GM18517 (cell line): ENCODE results near the gene HOXA4.

Experiments used
- ATAC-seq: cut with Tn5 transposase; IDR thresholded peaks from one replicate; pipeline ENCODE4 v1.9.1; 2021; ENCODE audit warnings: mild to moderate bottlenecking, moderate library complexity; ENCODE audit not compliant: unreplicated experiment

HOXA4 gene

DNA sequence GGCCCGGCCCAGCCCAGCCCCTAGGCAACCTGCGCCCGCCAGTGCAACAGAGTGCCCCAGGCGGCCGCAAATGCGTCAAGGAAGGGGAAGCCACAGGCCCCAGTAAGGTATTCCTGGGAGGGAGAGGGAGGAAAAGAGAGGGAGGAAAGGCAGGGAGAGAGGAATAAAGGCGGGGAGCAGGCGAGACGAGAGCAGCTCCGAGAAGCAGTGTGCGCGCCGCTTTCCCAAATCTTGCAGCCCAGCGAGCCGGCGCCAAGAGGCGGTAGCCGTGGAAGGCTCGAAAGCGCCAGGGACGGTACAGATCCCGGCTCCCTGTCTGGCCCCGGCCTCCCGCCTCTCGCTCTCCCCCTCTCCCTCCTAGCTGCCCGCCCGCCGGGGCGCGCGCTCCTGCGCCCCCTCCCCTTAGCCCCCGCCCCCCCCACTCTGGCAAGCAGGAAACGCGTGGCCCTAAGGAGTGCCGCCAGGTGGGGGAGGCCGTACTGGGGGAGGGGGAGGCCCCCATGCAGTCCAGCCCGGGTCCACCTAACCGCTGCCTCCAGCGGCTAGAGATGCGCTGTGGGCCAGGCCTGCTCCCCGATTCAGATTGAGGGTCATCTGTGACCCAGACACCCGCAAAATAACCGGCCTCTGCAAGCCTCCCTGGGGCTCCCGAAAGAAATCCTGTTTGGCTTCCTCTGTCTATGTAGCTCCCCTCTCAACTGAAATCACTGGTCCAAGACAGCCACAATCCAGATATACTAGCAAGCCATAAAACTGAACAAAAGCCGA lies 39.3 kb upstream of the HOXA4 start:
- no peak for ATAC-seq

DNA sequence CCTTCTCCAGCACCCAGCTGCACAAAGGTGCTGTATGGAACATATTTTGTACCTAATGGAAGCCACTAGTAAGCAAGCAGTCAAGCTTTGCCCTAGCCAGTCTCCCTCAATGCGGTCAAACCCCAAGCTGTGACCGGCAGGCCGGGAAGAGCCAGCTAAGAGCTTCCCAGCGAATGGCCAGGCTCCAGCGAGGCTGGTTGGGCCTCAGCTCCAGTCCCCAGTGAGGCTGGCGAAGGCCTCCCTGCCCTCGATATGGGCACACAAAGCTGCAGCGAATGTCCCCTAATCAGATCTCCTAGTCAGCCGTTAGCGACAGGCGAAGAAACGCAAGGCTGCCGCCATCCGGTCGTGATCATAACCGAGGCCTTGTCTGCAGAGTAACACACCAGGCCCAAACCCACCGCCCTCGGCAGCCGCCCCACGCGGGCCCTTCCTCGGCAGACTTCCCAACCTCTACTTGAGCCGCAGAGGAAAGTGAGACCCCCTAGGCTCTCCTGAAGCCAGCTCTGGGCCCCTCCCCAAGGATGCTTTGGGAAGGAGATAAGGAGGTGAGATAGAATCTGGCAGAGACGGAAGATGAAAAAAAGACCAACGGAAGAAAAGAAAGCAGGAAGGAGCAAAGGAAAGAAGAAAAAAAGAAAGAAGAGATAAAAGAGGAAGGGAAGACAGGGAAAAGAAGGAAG lies 37.8 kb upstream of the HOXA4 start:
- ATAC-seq = no peak

DNA sequence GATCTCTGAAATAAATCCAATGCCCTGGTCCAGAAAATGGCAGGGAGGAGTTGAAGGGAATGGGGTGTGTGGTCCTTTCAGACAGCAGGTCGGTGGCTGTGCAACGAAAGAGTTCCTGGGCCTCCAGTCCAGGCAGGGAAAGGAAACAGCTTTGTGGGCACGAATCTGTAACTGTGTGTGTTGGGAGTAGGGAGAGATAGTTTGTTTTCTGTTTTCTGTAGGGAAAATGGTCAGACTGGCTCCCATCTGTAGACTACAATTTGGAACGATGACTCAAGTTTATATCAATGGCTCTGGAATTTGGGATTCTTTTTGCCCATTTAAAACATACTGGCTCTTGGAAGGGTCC lies 37.3 kb upstream of the HOXA4 start:
- ATAC-seq = no peak

DNA sequence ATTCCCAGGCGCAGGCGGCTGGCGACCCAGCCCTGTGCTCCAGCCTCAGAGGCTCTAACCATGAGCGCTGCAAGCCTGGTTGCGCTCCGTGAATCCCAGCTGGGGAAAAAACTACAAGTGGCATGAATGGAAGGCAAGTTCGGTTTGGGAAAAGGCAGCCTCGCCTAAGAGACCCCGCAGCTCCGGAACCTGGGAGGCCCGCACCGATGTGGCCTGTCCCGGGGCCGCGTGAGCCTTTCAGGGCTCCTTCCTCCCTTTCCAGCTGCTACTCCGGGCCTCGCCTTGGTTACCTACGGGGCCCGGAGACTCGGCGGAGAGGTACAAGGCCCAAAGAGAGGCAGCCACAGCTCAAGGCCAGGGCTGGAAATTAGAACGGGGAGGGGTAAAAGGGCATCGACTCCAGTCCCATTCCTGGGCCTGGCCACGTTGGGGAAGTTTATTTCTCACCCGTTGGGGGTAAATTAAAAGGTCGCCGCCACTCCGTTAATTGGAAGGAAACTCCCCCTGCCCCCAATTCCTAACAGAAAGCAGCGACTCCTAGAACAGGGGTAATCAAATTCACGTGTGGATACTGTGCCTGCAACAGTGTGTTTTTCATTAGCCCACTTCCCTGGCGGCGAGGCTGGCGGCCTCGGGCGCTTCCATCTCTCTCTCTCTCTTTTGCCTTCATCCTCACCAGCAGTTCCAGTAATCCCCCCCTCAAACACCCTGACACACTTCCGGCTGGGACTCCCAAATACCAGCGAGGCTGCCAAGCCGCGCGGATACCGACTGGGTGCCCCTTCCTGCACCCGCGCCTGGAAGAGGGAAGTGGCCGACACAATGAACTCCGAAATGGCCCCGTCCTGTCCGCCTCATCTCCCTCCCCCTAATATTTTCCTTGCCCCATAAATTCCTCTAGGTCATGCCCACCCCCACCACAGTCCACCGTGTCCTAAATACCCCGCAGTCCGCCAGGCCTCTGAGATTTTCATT lies 36.3 kb upstream of the HOXA4 start:
- ATAC-seq = no peak

DNA sequence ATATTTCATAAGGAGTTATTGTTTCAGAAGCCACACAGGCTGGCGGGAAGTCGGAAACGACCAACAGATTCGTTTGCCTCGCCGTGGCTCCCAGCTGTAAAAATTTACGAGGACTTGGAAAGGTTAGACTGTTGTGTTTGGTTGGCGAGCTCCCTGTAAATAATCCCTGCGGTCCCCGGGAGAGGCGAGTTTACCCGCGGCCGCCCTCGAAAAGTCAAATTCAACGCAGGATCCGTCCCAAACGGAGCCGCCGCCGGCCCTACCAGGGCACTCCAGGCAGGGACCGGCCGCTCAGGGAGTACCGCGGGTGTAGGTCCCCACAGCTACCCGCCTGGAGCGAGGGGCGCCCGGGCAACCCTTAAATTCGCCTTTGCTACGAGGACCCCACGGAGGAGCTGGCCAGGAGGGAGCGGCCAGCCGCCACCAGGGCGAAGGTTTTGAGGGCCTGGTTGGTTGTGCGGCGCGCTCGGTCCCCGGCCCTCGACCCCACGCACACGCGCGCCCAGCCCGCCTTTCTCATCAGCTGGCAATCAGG lies 35.5 kb upstream of the HOXA4 start:
- ATAC-seq = no peak

DNA sequence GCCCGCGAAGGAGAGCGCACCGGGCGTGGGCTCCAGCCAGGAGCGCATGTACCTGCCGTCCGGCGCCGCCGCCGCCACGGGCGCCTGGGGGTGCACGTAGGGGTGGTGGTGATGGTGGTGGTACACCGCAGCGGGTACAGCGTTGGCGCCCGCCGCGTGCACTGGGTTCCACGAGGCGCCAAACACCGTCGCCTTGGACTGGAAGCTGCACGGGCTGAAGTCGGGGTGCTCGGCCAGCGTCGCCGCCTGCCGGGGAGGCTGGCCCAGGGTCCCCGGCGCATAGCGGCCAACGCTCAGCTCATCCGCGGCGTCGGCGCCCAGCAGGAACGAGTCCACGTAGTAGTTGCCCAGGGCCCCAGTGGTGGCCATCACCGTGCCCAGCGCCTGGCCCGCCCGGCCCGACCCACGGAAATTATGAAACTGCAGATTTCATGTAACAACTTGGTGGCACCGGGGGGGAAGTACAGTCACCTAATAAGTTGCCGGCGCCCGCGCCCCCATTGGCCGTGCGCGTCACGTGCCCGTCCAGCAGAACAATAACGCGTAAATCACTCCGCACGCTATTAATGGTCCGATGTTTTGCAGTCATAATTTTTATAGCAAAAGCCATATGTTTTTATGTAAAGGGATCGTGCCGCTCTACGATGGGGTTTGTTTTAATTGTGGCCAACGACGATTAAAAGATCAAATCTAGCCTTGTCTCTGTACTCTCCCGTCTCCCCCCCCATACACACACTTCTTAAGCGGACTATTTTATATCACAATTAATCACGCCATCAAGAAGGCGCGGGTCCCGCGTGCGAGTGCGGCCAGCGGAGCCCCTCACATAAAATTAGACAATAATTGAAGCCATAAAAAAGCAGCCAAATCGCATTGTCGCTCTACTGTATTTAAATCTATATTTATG lies 34.8 kb upstream of the HOXA4 start, which contains the start of gene HOXA9:
HOXA9 (minus strand) TSS at position 449 of the 907 bp plus-strand sequence; CDS start at position 369, 80 bp downstream.
- ATAC-seq = no peak

DNA sequence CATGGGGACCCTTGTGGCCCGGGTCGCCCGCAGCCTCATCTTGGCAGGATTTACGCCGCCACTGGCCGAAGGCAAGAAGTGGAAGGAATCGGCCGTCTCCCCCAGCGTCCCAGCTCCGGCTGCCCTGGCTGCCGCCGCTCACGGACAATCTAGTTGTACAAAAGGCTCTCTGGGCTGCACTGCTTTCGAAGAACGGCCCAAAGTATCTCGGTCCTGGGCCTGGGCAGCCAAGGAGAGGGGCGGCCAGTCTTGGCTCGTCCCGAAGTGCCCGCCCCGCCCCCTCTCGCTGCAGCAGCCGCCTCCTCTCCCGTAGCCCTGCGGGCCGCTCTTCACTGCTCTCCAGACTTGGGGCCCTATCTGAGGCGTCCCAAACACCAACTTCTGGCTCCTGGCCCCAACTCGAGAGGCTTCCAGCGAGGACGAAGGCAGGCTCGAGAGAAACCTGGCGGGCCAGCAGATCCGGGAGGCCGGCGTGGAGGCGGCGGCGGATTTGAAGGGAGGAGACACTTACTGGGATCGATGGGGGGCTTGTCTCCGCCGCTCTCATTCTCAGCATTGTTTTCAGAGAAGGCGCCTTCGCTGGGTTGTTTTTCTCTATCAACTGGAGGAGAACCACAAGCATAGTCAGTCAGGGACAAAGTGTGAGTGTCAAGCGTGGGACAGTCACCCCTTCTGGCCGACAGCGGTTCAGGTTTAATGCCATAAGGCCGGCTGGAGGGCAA lies 34.0 kb upstream of the HOXA4 start:
- ATAC-seq = no peak

DNA sequence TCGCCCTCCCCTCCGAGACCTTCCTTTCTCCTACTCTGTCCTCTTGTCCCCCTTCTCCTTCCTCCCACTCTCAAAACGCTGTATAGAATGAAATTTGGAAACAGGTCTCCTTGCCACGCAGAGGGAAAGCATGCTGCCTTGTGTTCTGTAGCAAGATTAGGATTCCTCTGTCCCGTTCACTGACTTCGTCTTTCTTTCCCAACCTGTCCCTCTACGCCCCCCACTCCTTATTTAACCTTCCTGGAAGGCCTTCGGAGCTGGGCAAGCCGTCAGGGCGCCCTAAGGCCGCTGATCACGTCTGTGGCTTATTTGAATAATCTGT lies 33.4 kb upstream of the HOXA4 start:
- ATAC-seq = no peak

DNA sequence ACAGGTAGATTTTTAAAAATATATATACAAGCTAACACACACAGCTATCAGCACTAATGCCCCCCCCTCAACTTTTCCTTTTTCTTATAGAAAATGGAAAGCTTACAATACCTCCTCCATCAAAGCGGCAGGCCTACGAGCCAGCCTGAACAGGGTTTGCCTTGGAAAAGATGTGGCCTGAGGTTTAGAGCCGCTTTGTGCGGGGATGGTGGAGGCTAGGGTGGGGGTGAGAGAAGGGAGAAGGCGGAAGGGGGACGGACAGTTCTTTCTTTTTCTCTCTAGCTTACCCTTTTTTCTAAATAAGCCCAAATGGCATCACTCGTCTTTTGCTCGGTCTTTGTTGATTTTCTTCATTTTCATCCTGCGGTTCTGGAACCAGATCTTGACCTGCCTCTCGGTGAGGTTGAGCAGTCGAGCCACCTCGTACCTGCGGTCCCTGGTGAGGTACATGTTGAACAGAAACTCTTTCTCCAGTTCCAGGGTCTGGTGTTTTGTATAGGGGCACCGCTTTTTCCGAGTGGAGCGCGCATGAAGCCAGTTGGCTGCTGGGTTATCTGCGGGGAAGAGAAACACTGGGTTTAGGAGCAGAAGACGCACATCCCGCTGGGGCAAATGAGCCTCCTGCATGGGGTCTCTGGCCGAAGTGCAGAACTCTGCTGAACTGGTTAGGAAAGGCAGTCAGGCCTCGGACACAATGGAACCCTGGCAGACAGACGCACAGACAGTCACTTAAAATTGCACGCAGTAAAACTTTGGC lies 32.9 kb upstream of the HOXA4 start:
- no peak for ATAC-seq

DNA sequence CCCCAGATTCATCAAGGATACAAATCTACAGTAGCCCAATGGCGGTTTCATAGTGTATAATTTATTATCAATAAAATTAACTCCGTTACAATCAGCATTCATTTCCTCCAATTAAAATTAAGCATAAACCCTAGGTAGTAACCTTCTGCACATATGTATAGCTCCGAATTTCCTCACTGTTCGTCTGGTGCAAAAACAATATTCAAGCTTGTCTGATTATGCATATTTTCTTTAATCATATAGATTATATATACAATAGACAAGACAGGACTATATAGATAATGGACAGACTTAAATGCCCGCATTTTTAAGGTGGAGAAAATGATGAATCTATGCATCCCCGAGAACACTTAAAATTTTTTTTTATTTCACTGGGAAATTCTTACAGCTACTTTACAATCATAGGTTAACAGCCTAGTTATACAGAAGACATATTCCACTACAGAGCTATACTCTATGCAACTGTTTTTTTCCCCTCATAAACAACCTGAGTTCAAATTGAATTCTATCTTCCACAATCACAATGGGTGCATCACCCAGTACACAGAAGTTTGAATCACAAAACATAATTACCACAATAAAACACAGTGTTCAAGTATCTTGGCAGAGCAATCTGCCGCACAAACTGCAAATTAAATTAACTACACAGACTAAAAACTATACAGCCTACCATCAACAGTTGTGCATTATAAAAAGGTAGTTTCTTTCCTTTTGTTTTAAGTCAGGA lies 32.2 kb upstream of the HOXA4 start:
- ATAC-seq = no peak

DNA sequence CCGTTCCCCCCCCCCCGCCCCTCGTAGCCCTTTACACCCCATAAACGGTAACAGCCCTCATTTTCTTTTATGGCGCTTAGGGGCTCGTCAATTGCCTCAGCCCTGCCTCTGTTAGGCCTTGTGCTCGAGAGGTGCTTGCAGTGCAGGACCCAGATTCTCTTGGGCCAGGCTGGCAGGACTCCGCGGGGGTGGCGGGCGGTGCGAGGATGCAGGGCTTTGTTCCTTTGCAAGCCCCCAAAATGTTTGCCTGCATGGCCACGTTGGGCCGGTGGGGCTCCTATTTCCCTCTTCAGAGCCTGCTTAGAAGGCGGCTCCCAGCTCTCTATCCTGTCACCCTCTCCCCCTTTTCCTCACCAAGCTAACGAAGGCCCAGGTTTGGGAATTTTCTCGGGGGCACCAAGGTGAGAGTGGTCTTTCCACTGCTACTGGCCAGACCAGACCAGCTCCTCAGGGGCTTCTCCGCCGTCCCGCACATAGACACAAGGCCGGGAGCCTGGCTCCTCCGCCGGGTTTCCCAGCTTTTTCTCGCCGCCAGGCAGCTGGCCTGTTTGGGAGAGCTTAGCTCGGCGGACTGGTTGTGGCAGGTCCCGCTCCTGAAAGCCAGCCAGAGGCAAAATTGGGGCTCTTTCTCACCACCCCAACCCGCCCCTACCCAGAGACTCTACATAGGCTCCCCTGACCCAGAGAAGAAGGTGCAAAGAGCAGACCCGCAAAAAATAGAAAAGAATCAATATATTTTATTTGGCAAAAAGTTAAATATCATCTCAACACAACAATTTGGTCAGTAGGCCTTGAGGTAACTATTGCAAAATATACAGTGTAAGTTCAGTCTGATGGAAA lies 31.4 kb upstream of the HOXA4 start:
- no peak for ATAC-seq

DNA sequence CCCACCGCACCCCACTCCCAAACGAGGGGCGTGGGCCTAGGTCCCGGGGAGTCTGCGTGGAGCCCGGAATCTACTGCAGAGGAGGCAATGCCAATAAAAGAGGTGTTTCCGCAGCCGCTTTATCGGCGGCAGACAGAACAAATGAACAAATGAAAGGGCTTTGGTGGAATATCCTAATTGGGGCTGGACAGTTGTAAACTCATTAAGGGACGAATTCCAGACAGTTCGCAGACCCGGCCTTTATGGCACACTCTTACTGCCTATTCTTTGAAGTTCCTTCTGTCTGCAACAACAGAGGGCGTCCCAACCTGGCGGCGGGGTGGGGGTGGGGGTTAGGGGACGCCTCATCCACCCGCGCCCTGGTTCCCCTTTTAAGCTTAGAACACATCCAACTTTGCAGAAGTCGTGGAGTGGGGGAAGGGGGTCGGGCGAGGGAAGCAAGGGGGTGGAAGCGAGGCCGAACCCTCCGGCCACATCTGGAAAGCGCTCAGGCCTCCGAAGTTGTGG lies 30.7 kb upstream of the HOXA4 start:
- ATAC-seq = no peak

DNA sequence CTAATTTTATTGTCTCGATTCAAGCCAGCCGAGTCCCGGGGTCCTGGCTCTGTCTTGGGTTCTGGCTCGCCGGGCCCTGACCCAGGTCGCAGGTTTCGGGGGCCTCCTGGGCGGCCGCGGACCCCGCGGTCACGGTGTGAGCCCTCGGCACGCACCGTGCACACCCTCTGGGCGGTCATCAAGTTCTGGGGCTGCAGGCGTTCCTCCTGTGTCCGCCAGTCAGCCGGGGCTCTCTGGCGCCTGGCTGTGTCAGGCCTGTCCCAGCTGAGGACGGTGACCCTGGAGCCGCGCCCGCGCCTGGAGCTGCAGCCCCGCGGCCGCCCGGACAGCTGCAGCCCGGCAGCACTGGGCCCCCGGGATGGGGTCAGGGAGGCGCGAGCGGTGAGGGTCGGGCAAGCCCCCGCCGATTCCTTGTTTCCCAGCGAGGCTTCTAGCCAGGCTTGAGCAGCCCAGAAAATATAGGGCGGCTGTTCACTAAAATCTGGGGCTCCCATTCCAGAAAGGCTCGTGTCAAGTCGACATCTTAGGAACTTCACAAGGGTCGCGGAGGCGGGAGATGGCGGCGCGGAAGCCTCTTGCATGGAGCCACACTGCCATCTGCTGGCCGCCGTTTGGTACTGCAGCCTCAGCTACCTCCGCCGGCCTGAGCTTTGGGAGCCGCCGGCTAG lies 30.1 kb upstream of the HOXA4 start:
- ATAC-seq = no peak

DNA sequence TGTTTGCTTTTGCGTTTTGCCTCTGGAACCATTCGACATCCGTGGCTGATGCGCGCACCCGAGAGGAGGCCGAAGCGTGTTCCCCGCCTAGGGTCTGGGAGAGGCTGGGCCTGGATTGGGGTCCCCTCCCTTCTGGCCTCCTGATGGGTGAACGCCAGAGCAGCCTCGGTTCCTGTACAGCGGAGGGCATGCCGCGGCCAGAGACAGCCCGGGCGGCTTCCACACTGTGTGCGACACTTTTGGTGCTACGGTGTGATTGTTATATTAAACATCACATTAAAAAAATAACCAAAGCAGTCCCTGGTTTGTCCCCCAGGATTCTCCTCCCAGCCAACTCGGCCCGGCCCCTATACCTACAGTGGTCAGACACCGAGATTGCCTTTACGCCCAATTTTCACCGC lies 29.6 kb upstream of the HOXA4 start:
- no peak for ATAC-seq

DNA sequence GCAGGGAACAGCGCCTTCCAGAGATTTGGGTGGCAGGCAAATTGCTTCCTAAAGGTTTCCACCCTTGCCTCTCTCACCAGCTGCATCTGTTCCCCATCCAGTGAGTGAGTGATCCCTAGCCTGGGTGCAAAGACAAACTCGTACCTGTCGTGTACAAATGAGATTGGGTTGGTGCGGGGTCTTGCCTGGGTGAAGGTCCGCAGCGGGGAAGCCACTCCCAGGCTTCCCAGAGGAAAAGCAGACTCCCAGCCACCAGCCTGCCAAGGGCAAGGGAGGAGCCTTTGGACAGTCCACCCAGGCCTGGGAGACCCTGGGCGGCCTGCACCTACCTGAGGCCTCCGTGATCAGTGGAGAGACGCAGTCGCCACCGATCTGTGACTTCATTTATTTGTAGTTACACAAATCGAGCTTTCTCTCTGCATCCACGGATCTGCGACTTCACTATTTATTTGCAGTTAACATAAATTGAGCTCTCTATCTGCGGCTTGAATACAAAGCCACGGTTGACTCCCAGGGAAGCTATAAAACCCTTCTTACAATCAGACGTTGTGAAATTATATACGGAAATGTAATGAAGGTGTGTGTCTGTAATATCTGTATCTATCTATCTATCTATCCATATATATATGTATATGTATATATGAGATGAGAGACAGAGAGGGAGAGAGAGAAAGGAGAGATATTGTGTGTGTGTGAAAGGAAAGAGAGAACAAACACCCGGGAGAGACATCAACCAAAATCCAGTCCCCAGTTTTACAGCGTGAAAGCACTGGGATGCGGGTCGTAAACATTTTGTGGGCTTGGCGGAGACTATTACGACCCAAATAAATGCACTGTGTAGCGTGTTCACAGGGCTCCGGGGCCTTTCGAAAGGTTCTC lies 28.9 kb upstream of the HOXA4 start:
- no peak for ATAC-seq
